Ascending aorta (tissue), 2 donors: ENCODE results near the gene CACNB3. TPM values are rescaled to one million over a fixed set of nuclear protein-coding genes. Genes with fewer than 3 reads are reported as not detected.

Experiments used
- DNase-seq, 2 donors: peaks; one replicate each; pipeline ENCODE4 v3.0.0-alpha.2; 2019; ENCODE audit warnings: low spot score in 2 of 2
- H3K27ac ChIP-seq, 2 donors: fragments of 200-600 bp; sonication (generic); one replicate each; pipeline ENCODE4 v1.5.1; 2016 to 2017; ENCODE audit warnings: mild to moderate bottlenecking in 1 of 2
- H3K27me3 ChIP-seq: fragments of 200-600 bp; sonication (generic); one replicate; pipeline ENCODE4 v1.5.1; 2017
- H3K36me3 ChIP-seq, 2 donors: fragments of 200-600 bp; sonication (generic); one replicate each; pipeline ENCODE4 v1.5.1; 2016
- H3K4me1 ChIP-seq, 2 donors: fragments of 200-600 bp; sonication (generic); one replicate each; pipeline ENCODE4 v1.5.1; 2016 to 2017; ENCODE audit warnings: mild to moderate bottlenecking in 1 of 2
- H3K4me3 ChIP-seq, 2 donors: fragments of 200-600 bp; sonication (generic); one replicate each; pipeline ENCODE4 v1.5.1; 2016 to 2017; ENCODE audit warnings: mild to moderate bottlenecking in 1 of 2
- H3K9me3 ChIP-seq, 2 donors: fragments of 200-600 bp; sonication (generic); one replicate each; pipeline ENCODE4 v1.5.1; 2016
- intact Hi-C: fragments of 100-400 bp; cut with DNase I; formaldehyde crosslinking; loops from one replicate; pipeline ENCODE4 v1.15.1; 2023
- total RNA-seq: library from RNA; depleted of rRNA; stranded (reverse); fragments of >200 nt; gene quantifications from one replicate; pipeline ENCODE4 v1.1.0, GENCODE V29; 2016
- TF ChIP-seq, protein P1 (sequence below), 3 experiments: fragments of 200-600 bp in 2 of 3; fragments of 450-650 bp in 1 of 3; sonication (generic) in 2 of 3; IDR thresholded peaks; one replicate each; pipeline ENCODE4 v1.5.1; 2016 to 2019; ENCODE audit warnings: antibody characterized with exemption in 3 of 3, mild to moderate bottlenecking in 1 of 3, moderate library complexity in 1 of 3

Gene CACNB3
- total RNA-seq, 1 donor from 2014 or later, result 54.5 TPM

DNA sequence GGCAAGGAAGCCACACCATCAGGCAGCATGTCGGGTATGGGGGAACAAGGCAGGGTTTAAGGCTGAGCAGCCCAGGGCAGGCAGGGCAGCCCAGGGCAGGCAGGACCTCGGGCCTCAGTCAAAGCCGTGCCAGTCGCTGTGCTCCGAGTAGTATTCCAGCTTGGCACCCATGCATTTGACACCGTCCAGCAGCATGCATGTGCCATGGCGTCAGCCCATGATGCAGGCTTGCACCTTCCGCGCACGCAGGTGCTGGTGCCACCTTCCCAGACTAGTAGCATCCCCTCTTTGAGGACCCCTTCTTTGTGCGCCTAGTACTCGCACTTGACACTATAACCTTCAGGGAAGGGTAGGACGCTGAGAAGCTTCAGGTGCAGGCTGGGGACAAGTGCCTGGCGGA, 17.8 kb upstream of the CACNB3 start:
- Histone ChIP-seq H3K4me1 (peaks cover 0 to 2% of the 10 kb centered on the region in 2 donors), H3K36me3 (no peaks in the 10 kb centered on the region), H3K4me3 (no peak overlapping the region), H3K27ac (no peak overlapping the region), H3K27me3 (no peaks in the 10 kb centered on the region), H3K9me3 (no peaks in the 10 kb centered on the region)
- TF ChIP-seq, protein P1, sequence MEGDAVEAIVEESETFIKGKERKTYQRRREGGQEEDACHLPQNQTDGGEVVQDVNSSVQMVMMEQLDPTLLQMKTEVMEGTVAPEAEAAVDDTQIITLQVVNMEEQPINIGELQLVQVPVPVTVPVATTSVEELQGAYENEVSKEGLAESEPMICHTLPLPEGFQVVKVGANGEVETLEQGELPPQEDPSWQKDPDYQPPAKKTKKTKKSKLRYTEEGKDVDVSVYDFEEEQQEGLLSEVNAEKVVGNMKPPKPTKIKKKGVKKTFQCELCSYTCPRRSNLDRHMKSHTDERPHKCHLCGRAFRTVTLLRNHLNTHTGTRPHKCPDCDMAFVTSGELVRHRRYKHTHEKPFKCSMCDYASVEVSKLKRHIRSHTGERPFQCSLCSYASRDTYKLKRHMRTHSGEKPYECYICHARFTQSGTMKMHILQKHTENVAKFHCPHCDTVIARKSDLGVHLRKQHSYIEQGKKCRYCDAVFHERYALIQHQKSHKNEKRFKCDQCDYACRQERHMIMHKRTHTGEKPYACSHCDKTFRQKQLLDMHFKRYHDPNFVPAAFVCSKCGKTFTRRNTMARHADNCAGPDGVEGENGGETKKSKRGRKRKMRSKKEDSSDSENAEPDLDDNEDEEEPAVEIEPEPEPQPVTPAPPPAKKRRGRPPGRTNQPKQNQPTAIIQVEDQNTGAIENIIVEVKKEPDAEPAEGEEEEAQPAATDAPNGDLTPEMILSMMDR (IDR thresholded peaks at IDR 0.05), result no peak
- no peak for DNase-seq
- intact Hi-C loops, result no loop called here

DNA sequence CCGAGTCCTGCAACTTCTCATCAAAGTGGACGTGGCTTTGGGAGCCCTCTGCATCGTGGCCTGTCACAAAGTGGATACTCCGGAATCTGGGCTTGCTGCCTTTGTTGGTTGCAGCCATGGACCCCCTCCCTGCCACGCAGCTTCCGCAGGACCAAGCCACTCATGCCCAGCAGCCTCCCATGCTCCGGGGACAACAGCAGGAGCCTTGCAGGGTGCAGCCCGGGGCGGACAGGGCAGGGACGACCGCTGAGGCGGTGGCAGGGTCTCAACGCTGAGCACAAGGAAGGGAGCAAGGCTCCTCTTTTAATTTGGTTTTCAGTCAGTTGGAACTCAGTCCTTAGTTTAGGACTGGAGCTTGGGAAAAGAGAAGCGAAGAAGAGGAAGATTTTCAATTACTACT, 17.3 kb upstream of the CACNB3 start:
- no peak for DNase-seq
- TF ChIP-seq, protein P1 (IDR thresholded peaks at IDR 0.05), result no peak
- intact Hi-C loops, result no loop called here

GRCh38 chr12:48803675-48804074, 14.6 kb upstream of the CACNB3 start:
- no peak overlapping the region for H3K4me3 ChIP-seq
- intact Hi-C loops, result no loop called here
- H3K27ac ChIP-seq, result no peak overlapping the region
- no peaks in the 10 kb centered on the region for H3K27me3 ChIP-seq
- H3K36me3 ChIP-seq, result no peaks in the 10 kb centered on the region
- H3K9me3 ChIP-seq, result no peaks in the 10 kb centered on the region
- TF ChIP-seq, protein P1 (IDR thresholded peaks at IDR 0.05), result no peak
- H3K4me1 ChIP-seq, result no peaks in the 10 kb centered on the region
- no peak for DNase-seq

More for the DNA sequence above, 17.3 kb upstream of the CACNB3 start:
- no peaks in the 10 kb centered on the region for H3K36me3 ChIP-seq
- H3K4me1 ChIP-seq, result no peaks in the 10 kb centered on the region
- H3K9me3 ChIP-seq, result no peaks in the 10 kb centered on the region
- H3K4me3 ChIP-seq, result no peak overlapping the region
- H3K27ac ChIP-seq, result no peak overlapping the region
- no peaks in the 10 kb centered on the region for H3K27me3 ChIP-seq

GRCh38 chr12:48807981-48808380, 10.3 kb upstream of the CACNB3 start:
- Histone ChIP-seq H3K4me3 (no peak overlapping the region), H3K9me3 (no peaks in the 10 kb centered on the region), H3K4me1 (no peaks in the 10 kb centered on the region), H3K36me3 (no peaks in the 10 kb centered on the region), H3K27me3 (no peaks in the 10 kb centered on the region), H3K27ac (no peak overlapping the region)
- no peak for DNase-seq
- TF ChIP-seq, protein P1 (IDR thresholded peaks at IDR 0.05), result no peak
- intact Hi-C loops, result no loop called here

DNA sequence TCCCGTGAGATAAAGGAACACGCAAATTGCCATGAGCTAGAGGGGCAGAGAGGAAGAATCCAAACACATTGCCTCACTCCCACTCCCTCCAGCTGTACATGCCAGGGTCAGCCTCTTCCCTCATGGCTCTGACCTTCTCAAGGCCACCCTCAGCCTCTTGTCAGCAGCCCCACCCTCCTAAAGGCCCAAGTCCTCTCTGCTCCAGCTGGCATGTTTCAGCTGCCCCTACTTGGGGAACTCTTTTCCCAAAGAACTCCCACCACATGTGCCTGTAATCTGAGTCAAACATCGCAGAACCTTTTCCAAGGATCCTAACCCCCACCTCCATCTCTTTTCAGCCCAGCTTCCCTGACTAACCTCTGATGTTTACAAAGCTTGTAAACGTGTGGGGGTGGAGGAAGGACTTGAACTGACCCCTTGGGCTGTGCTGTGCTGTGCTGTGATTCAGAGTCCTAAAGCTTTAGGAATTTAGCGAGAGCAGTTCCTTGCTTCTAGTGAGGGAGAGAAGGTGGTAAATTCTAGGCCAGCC, 7.3 kb upstream of the CACNB3 start:
- intact Hi-C loops, result no loop called here
- TF ChIP-seq, protein P1 (IDR thresholded peaks at IDR 0.05), result no peak

More for the DNA sequence above, 7.3 kb upstream of the CACNB3 start:
- Histone ChIP-seq H3K27me3 (no peaks in the 10 kb centered on the region), H3K27ac (peak overlapping the region; percentile 19 to 41), H3K4me3 (no peak overlapping the region), H3K4me1 (peaks cover 5 to 16% of the 10 kb centered on the region in 2 donors), H3K9me3 (no peaks in the 10 kb centered on the region), H3K36me3 (no peaks in the 10 kb centered on the region)
- DNase-seq, result no peak
